ENCODE data around the gene WDR19.

DNA sequence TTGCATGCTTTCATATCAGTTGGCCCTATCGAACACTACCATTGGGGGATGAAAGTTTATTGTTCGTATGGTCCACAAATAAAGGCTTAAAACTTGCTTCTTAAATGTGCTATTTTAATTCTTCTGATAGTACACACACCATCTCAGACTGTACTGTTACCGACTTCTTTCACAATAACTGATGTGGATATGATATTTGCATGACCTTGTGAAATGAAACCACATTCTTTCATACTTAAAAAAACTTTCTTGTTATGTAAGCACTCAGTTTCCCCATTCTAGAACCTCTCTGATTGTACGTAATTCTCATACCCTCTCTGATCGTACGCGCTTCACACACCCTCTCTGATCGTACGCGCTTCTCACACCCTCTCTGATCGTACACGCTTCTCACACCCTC lies 12.0 kb upstream of the WDR19 start:
- no peak for TF ChIP-seq POLR2AphosphoS5 (IDR thresholded peaks at IDR 0.05)
- TF ChIP-seq, protein P1, sequence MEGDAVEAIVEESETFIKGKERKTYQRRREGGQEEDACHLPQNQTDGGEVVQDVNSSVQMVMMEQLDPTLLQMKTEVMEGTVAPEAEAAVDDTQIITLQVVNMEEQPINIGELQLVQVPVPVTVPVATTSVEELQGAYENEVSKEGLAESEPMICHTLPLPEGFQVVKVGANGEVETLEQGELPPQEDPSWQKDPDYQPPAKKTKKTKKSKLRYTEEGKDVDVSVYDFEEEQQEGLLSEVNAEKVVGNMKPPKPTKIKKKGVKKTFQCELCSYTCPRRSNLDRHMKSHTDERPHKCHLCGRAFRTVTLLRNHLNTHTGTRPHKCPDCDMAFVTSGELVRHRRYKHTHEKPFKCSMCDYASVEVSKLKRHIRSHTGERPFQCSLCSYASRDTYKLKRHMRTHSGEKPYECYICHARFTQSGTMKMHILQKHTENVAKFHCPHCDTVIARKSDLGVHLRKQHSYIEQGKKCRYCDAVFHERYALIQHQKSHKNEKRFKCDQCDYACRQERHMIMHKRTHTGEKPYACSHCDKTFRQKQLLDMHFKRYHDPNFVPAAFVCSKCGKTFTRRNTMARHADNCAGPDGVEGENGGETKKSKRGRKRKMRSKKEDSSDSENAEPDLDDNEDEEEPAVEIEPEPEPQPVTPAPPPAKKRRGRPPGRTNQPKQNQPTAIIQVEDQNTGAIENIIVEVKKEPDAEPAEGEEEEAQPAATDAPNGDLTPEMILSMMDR (IDR thresholded peaks at IDR 0.05 in 8 of 11, conservative IDR thresholded peaks at IDR 0.05 in 3 of 11) = no peak

Measured in spleen (tissue), 7 donors.